Body of pancreas (tissue), 4 donors: ENCODE measurements around the gene EMC1.

Source experiments
- CTCF ChIP-seq, 7 experiments: fragments of 450-650 bp in 4 of 7; fragments of 200-600 bp in 3 of 7; sonication (generic) in 3 of 7; IDR thresholded peaks; one replicate each; pipeline ENCODE4 v1.5.1; 2016 to 2019; ENCODE audit warnings: antibody characterized with exemption in 7 of 7
- POLR2A ChIP-seq, 3 donors: fragments of 450-650 bp; IDR thresholded peaks; one replicate each; pipeline ENCODE4 v1.6.1; 2016; ENCODE audit warnings: antibody characterized with exemption in 3 of 3, mild to moderate bottlenecking in 2 of 3

GRCh38 chr1:19190468-19190867 lies 60.9 kb downstream of the EMC1 start:
- TF ChIP-seq CTCF (IDR thresholded peaks at IDR 0.05) (no peak), POLR2A (IDR thresholded peaks at IDR 0.05) (no peak)
